GM06990 (cell line): ENCODE data around the gene MET.

Source experiments
- DNase-seq: peaks from one replicate; pipeline ENCODE4 v3.0.0-alpha.2; 2011; ENCODE audit not compliant: insufficient read length; ENCODE audit errors: extremely low read depth
- H3K27me3 ChIP-seq: replicated peaks from 2 replicates; pipeline ENCODE4 v1.6.0; 2011; ENCODE audit warnings: low read length; ENCODE audit not compliant: control insufficient read depth, insufficient read depth
- H3K36me3 ChIP-seq: 2 replicates; pipeline ENCODE4 v1.5.1; 2011; ENCODE audit warnings: low read length; ENCODE audit not compliant: control insufficient read depth, insufficient read depth
- H3K4me3 ChIP-seq: replicated peaks from 2 replicates; pipeline ENCODE4 v1.5.1; 2011; ENCODE audit warnings: low read depth, mild to moderate bottlenecking, control low read depth, low read length
- CTCF ChIP-seq: IDR thresholded peaks from 2 replicates; pipeline ENCODE4 v1.5.1; 2011; ENCODE audit warnings: low read length, control low read depth, mild to moderate bottlenecking, inconsistent platforms; ENCODE audit not compliant: insufficient read depth, poor library complexity, severe bottlenecking

Gene MET

GRCh38 chr7:116707289-116707688, 35.3 kb downstream of the MET start:
- TF ChIP-seq CTCF, result no peak
- no peaks in the 10 kb centered on the region for H3K36me3 ChIP-seq
- H3K4me3 ChIP-seq, result no peak overlapping the region
- no peaks in the 10 kb centered on the region for H3K27me3 ChIP-seq
- no peak for DNase-seq

- no peak overlapping the region for H3K4me3 ChIP-seq
- H3K36me3 ChIP-seq, result no peaks in the 10 kb centered on the region
- DNase-seq, result no peak
- TF ChIP-seq CTCF, result no peak
- H3K27me3 ChIP-seq, result no peaks in the 10 kb centered on the region
Observed at GRCh38 chr7:116708248-116708647, 36.3 kb downstream of the MET start.

GRCh38 chr7:116708861-116709260, 36.9 kb downstream of the MET start:
- H3K27me3 ChIP-seq, result no peaks in the 10 kb centered on the region
- H3K4me3 ChIP-seq, result no peak overlapping the region
- DNase-seq, result no peak
- no peaks in the 10 kb centered on the region for H3K36me3 ChIP-seq
- no peak for TF ChIP-seq CTCF

GRCh38 chr7:116709336-116709735, 37.3 kb downstream of the MET start:
- H3K36me3 ChIP-seq, result no peaks in the 10 kb centered on the region
- no peaks in the 10 kb centered on the region for H3K27me3 ChIP-seq
- no peak overlapping the region for H3K4me3 ChIP-seq
- TF ChIP-seq CTCF, result no peak
- DNase-seq, result no peak

GRCh38 chr7:116710764-116711452, 38.9 kb downstream of the MET start:
- H3K36me3 ChIP-seq, result no peaks in the 10 kb centered on the region
- no peaks in the 10 kb centered on the region for H3K27me3 ChIP-seq
- DNase-seq, result no peak
- H3K4me3 ChIP-seq, result no peak overlapping the region
- no peak for TF ChIP-seq CTCF

- Histone ChIP-seq H3K27me3 (no peaks in the 10 kb centered on the region), H3K4me3 (no peak overlapping the region), H3K36me3 (no peaks in the 10 kb centered on the region)
- TF ChIP-seq CTCF, result no peak
- no peak for DNase-seq
Observed at GRCh38 chr7:116711790-116712189, 39.8 kb downstream of the MET start.
